AG08395 (cell line): ENCODE data around the gene CIZ1.

Experiments
- DNase-seq: peaks from one replicate; pipeline ENCODE4 v3.0.0; 2012; ENCODE audit warnings: mixed read lengths, low spot score

Gene CIZ1

DNA sequence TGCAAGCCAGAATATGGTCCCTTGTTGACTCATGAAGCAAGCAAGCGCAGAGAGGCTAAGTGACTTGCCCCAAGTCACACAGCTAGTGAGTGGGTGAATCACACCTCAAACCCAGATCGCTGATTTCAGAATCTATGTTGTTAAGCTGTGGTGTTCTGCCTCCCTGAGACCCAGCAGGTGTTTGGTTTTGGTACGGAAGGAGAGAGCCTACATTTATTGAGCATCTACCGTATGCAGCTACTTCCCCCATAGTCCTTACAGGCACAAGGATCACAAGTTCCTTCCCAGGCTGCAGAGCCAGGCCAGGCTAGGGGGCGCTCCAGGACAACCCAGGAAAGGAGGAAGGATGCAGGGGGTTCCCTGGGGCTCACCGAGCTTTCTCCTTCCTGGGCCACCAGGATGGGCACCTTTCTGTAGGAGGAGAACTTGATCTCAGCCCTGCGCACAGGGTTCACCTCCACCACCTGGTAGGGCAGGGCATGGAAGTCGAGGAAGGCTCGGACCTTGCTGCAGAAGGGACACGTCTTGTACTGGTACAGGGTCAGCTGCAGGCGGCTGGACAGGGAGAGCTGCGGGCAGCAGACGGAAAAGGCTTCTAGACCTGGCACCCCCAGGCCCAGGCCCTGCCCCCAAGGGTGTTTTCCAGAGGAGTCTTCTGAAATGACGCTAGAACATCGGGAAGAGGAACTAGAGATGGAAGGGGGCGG is 66.3 kb downstream of the CIZ1 start:
- no peak for DNase-seq

DNA sequence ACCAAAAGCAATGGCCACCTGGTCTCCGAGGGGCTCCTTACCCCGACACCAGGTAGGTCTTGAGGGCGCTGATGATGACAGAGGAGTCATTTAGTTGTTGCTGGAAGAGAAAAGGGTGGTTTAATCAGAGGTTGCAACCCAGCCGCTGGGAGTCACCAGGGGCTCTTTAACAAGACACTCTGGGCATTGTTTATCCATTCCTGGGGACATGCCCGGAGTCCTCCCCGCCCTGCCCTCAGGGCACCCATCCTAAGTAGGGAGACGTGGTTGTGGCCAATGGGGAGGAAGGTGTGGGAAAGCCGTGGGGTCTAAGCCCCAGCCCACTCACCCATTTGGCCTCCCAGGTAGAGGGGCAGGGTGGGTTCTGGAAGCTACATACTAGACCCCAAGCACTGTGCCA is 66.9 kb downstream of the CIZ1 start:
- DNase-seq = no peak

DNA sequence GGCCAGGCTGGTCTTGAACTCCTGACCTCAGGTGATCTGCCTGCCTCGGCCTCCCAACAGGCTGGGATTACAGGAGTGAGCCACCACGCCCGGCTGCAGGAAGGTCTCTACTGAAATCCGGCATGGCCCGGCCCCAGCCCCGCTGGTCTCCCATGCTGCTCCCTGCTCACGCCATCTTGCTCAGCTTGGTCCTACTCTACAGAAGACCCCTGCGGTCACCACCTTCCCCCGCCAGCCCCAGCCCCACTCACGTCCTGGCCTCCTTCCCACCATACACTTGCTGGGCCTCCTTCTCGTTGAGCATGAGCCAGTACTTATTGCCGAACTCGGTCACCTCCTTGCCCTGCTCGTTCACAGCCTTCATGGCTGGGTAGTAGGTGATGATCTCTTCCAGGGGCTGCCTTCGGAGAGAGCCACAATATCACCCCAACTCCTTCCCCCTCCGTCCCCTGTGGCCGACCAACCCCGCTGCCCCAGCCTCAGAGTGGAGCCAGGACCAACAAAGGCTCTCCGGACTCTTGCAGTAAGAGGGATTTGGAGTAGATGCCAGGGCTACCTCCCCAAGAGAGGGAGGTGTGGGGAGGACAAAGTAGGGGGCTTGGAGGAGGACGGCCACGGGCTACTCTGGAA is 67.8 kb downstream of the CIZ1 start:
- DNase-seq = no peak

- DNase-seq = no peak
Observed at GRCh38 chr9:128122809-128123175, 68.6 kb downstream of the CIZ1 start.

GRCh38 chr9:128121924-128122808 is 69.2 kb downstream of the CIZ1 start:
- no peak for DNase-seq

GRCh38 chr9:128121466-128121810 is 69.9 kb downstream of the CIZ1 start:
- DNase-seq = no peak

DNA sequence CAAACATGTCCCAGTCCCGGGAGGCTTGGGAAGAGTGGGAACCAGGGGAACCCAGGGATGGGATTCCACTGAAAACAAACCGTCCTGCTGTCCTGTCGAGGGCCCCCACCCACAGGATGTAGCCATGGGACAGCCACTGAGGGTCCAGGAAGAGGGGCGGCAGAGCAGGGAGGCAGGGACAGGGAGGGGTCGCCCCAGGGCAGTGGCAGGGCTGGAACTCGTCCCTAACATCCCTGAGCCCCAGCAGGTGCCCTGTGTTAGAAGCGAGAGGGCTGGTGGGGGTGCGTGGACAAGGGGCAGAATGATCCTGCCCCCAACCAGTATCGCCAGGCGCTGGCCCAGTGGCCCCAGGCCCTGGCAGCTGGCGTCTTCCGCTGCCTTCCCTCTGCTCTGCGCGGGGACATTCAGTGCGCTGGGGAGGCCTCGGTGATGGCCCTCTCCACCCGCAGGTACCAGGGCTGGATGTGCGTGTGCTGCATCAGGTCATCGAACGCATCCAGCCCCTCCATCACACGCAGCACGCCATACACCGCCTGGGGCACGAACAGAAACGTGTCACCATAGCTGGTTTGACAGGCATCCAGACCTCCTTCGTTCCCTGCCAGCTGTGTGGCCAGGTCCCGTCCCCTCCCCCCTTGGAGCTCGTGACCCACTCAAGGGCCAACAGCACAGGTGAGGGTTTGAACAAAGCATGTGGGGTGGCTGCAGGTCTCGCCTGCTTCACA is 70.5 kb downstream of the CIZ1 start:
- no peak for DNase-seq

DNA sequence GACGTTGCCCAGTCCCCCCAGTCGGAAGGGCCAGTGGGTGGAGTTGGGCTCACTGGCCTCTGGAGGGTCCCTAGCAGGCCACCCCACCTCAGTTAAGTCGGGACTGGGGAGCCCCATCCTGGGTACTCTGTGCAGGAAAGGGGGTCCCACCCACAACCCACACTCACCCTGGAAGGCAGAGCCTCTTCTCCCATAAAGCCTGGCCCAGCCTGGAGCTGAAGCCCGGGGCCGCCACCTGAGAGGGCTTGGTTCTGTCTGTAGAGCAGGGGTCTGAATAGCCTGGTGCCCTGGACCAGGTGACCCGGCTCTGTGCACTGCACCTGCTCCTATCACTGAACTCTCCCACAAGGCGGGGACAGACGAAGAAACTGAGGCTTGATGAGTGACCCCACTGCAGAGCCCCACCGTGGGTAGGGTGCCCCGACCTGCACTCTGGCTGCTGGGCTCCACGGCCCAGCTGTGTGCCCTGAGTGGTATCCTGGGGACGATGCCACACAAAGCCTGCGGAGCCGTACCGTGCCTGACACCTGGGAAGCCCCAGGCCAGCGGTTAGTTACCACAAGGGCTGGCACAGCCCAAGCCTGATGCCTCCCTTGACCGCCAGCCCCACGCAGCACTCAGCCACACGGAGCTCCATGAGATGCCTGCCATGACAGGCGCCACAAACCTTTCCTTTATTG is 71.2 kb downstream of the CIZ1 start:
- DNase-seq = no peak

- DNase-seq = no peak
Observed at GRCh38 chr9:128118971-128119665, 72.3 kb downstream of the CIZ1 start.

DNA sequence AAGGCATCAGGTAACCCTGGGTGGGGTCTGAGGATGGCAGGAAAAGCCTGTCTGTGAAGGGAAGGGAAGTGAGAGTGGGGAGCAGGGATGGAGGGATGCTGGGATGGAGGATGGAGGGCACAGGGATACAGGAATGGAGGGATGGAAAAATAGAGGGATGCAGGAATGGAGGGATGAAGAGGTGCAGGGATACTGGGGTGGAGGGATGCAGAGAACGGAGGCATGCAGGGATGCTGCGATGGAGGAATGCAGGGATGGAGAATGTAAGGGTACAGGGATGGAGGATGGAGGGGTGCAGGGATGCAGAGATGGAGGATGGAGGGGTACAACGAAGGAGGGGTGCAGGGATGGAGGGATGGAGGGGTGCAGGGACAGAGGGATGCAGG is 72.9 kb downstream of the CIZ1 start:
- no peak for DNase-seq

- peak; percentile 89 for DNase-seq
Observed at GRCh38 chr9:128117613-128118471, 73.5 kb downstream of the CIZ1 start.

DNA sequence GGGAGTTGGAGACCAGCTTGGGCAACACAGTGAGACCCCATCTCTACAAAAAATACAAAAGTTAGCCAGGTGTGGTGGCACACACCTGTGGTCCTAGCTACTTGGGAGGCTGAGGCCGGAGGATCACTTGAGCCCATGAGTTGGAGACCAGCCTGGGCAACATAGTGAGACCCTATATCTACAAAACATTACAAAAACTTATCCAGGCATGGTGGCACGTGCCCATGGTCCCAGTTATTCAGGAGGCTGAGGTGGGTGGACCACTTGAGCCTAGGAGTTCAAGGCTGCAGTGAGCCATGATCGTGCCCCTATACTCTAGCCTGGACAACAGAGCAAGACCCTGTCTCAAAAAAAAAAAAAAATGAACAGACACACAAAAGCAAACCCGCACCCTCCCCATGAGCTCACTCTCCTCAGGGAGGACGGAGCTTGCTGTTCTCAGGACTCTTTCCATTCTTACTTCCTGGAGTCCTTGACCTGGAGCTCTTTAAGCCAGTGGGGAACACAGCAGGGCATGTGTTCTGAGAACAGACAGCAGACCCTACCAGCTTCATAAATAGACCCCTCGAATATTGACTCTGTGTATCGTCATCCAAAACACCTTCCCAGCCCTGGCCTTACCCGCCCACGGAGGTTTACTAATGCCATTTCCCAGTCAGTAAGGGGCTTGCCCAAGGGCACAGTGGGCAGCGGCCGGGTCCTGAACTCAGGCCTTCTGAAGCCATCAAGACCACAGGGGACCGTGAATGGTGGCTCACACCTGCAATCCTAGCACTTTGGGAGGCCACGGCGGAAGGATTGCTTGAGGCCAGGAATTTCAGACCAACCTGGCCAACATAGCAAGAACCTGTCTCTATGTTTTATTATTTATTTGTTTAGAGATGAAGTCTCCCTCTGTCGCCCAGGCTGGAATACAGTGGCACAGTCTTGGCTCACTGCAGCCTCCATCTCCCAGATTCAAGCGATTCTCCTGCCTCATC is 75.0 kb downstream of the CIZ1 start:
- no peak for DNase-seq
